HG03108 (cell line): ENCODE results near the gene RPL5.
"Not testable (repeated sequence)": the region's sequence is repeated elsewhere in the genome, so short reads cannot be mapped to it uniquely, and the experiment has no call there.

Source experiments
- ATAC-seq: cut with Tn5 transposase; IDR thresholded peaks from one replicate; pipeline ENCODE4 v1.9.1; 2021; ENCODE audit warnings: moderate library complexity; ENCODE audit not compliant: unreplicated experiment

RPL5 gene

DNA sequence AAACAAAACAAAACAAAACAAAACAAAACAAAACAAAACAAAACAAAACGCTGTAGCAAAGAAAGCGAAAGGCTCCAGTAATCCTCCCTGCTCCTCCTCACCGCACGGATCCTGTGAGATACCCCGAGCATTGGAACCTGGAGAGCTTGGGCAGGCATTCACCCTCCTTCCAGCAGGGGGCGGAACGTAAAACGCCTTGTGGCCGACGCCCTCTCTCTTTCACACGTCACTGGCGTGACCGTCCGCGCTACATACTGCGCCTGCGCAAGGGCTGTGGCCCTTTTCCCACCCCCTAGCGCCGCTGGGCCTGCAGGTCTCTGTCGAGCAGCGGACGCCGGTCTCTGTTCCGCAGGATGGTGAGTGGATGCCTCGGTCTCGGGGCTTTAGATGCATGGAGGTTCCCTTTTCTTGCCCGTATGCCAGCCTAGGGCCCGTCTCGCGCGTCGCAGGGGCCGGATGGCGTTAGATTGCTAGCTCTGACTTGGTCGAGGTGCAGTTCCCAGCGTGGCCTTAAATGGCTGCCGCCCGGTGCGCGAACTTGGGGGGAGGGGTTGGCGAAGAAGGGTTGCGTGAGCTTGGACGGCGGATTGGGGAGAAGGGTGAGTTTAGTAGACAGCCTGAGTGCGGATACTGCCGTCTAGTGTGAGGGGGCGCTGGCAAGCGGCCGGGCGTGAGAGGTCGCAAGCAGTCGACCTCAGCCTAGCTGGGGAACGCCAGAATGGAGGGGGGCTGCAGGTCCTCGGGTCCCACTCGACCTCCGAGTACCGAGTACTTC lies at the start of gene RPL5:
Gene RPL5, plus strand, starts transcription at position 279 of the 775 bp plus-strand sequence. Its CDS starts 75 bp downstream, at position 354.
- ATAC-seq: peak; percentile 95

DNA sequence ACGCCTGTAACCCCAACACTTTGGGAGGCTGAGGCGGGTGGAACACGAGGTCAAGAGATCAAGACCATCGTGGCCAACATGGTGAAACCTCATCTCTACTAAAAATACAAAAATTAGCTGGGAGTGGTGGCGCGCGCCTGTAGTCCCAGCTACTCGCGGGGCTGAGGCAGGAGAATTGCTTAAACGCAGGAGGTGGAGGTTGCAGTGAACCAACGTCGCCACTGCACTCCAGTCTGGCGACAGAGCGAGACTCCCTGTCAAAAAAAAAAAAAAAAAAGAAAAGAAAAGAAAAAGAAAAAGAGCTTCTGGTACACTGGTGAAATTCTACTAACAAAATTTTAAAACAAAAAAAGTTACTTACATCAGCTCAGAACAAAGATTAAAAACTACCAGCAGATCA lies 48.3 kb upstream of the RPL5 start:
- not testable (repeated sequence) for ATAC-seq

DNA sequence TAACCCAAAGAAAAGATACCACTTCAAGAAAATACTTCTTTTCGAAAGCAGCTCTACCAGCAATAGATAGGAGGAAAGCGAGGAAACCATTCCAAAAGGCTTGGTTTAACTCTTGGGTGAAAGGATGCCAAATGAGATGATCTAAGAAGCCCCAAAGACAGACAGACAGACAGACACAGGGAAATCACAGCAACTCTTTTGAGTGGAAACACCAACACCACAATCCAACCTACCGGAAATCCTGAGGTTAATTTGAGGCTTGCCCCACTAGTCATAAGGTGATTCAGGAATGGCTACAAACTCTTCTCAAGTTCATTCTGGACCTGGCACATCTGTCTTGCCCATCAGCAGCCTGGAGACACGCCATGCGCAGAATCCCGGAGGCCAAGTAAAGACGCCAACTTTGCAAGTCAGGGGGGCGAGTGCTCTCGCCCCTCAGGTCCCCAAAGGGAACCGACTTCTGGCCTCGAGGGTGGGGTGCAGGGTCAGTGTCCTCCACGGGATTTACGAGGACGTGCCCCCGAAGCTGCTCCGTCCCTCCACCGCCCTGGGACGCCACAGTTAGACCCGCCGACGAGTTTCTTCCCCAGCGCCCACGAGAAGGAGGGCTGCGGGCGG lies 47.7 kb upstream of the RPL5 start:
- ATAC-seq: no peak

DNA sequence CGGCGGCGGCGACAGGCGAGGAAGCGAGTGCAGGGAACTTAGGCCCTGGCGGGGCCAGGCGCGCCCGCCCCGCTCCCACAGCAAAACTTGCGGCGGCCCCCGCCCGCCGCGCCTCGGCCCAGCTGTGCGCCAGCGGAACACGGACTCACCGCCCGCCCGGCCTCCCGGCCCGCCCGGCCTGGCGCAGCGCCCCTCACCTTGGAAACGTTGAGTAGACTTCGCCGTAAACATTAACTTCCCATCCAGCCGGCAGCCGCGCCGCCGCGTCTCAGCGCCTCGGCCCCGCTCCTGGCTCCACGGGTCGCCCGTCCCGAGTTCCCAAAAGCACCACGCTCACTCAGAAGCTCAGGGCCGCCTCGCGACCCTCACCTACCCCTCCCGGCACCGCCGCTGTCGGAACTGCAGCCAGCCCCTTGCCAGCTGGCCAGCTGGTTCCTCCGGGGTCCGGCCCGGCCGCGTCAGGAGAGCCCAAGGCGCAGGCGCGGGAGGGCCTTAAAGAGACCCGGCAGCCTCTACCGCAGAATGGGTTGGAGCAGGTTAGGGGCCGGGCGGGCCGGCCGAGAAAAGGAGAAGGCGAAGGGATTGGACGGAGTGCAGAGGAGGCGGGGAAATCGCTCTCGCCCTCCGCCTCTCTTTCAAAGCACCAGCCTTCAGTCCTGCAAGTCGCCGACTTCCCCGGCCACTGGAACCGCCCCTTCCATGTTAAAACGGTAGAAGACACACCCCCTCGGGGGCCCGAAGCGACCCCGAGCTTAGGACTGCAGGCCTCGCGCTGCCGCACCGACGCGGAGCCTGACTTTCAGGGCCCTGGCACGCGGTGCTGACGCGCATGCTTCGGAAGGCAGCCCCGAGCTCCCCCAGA lies 47.0 kb upstream of the RPL5 start, which contains the start of gene EVI5:
Gene EVI5, minus strand, starts transcription at position 470 of the 862 bp plus-strand sequence. CDS start 48,562 bp downstream, outside the sequence.
- ATAC-seq: peak; percentile 95

GRCh38 chr1:92786111-92786901 lies 45.5 kb upstream of the RPL5 start:
- no peak for ATAC-seq

DNA sequence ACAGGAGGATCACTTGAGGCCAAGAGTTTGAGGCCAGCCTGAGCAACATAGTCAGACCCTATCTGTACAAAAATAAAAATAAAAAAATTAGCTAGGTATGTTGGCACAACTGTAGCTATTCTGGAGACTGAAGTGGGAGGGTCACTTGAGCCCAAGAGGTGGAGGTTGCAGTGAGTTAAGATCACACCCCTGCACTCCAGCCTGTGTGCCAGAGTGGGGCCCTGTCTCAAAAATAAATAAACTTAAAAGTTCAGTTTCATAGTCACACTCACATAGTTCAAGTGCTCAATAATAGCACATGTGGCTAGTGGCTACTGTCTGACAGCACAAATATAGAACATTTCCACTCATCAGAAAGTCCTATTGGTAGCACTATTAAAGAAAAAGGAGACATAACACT lies 41.8 kb upstream of the RPL5 start:
- ATAC-seq: no peak

- no peak for ATAC-seq
These were observed 41.0 kb upstream of the RPL5 start for GRCh38 chr1:92790867-92791266.

- ATAC-seq: no peak
These were observed 40.3 kb upstream of the RPL5 start for GRCh38 chr1:92791487-92792066.

GRCh38 chr1:92792340-92792782 lies 39.5 kb upstream of the RPL5 start:
- no peak for ATAC-seq

DNA sequence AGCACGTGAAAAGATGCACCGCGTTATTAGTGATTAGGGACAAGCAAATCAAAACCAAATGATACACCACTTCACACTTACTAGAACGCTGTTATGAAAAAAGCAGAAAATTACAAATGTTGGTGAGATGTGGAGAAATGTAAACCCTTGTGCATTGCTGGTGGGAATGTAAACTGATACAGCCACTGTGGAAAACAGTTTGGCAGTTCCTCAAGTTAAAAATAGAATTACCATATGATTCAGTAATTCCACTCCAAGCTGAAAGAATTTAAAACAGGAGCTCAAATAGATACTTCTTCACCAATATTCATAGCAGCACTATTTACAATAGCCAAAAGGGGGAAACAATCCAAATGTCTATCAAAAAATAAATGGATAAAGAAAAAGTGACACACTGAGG lies 36.7 kb upstream of the RPL5 start:
- ATAC-seq: no peak

GRCh38 chr1:92797297-92797696 lies 34.5 kb upstream of the RPL5 start:
- ATAC-seq: no peak

- ATAC-seq: no peak
These were observed 33.9 kb upstream of the RPL5 start for GRCh38 chr1:92797961-92798360.

DNA sequence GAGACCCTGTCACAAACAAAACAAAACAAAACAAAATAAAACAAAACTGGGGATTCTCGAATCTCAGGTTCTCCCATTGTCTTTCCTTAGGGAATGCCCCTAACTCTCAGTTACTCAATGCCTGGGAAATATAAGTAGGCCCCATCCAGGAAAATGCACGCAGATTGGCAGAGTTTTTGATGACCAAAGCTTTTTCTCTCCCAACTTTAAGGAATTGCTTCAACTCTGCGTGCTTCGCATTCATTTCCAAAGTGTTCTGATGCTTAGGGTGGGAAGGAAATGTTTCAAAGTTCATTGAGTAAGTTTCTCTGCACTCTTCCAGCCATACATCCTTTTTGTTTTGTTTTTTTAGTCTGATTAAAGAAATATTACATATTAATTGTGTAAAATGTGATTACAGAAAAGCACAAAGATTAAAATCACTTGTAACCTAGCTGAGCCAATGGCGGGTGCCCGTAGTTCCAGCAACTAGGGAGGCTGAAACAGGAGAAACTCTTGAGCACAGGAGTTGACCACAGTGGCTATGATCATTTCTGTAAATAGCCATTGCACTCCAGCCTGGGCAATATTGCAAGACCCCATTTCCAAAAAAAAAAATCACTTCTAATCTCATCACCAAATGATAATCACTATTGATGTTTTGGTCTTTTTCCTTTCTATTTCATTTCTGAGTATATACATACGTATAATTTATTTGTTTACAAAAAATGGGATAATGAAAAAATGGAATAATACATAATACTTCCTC lies 28.5 kb upstream of the RPL5 start:
- ATAC-seq: no peak

DNA sequence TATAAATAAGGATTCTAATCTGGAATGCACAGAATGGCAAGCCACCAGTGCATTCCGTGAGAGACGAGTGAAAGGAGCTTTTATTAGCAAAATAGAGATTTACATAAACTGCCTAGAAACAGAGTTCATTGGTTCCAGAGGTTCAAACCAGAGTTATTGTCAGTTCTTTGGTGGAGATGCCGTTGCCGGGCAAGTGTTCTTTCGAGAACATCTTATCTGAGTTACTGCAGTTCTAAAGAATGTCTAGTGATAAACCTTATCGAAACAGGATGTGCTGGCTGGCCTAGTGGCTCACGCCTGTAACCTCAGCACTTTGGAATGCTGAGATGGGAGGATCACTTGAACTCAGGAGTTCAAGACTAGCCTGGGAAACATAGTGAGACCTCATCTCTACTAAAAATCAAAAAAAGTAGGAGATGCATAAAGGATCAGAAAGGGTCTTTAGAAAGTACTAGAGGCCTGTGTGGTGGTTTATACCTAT lies 27.1 kb upstream of the RPL5 start:
- ATAC-seq: no peak

- ATAC-seq: no peak
These were observed 26.6 kb upstream of the RPL5 start for GRCh38 chr1:92805216-92805615.

- no peak for ATAC-seq
These were observed 23.5 kb upstream of the RPL5 start for GRCh38 chr1:92808381-92808780.

DNA sequence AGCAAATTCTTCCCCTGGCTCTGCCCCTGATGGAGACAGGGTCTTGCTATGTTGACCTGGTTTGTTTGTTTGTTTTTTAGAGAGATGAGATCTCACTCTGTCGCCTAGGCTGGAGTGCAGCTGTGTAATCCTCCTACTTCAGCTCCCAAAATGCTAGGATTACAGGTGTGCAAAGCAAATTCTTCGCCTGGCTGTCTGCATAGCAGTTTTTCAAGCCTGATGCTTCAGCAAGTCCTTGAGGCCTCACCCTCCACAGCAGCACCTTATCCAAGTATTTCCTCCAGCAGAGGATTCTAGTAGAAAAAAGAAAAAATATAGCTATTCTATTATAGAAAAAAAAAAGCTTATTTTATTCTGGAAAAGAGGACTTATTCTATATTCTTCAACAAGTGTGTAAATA lies 15.1 kb upstream of the RPL5 start:
- no peak for ATAC-seq

DNA sequence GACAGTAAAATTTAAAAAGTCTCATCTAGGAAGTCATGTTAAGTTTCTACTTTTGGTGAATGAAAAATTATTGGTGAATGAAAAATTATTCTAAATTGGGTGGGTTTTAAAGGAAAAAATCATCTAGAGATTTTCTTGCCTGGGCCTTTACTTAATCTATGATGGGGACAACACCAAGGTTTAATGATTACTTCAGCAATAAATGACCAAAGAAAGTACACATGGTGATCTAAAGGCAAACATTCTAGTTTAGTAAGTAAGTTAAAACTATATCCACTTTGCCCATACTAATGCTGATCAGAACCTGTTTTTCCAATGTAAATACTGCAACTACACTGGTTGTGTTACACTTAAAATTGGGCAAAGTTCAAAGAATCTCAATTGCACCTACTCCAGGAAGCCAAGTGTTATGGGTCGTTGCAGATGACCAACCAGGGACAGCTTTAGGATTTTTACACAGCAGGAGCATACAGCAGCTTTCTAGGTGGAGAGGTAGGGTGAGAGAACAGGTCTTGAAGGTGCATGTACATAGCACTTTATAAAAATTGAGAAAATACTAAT lies 14.6 kb upstream of the RPL5 start:
- no peak for ATAC-seq
